DLD1 (cell line): ENCODE results near the gene PATJ.
"Not testable (repeated sequence)": the region's sequence is repeated elsewhere in the genome, so short reads cannot be mapped to it uniquely, and the experiment has no call there.

Experiments
- in situ Hi-C: cut with HindIII; loops from 2 replicates; pipeline ENCODE4 v1.10.0; 2017; ENCODE audit warnings: low sequenced_read_pairs

The PATJ gene

DNA sequence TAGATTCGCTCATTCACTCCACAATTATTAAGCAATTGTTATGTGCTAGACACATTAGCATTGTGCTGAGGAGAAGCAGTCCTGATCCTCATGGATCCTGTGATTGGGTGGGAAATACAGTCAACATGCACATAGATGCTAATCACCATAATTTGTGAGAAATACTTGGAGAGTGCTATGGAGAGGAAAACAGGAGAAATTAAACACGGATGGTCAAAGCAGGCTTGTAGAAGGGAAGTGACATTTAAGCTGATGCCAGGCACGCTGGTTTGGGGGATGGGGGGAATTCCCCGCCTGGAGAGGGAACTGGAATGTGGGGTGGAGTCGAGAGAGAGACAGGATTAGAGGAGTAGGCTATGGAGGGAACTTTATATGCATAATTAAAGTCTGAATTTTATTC, 400.2 kb downstream of the PATJ start:
- in situ Hi-C loops = no loop called here

GRCh38 chr1:62144238-62144831, 402.1 kb downstream of the PATJ start:
- in situ Hi-C loops = no loop called here

- in situ Hi-C loops = no loop called here
Measured at GRCh38 chr1:62159940-62160348, 417.7 kb downstream of the PATJ start.

GRCh38 chr1:62161711-62162110, 419.4 kb downstream of the PATJ start:
- in situ Hi-C loops = no loop called here

DNA sequence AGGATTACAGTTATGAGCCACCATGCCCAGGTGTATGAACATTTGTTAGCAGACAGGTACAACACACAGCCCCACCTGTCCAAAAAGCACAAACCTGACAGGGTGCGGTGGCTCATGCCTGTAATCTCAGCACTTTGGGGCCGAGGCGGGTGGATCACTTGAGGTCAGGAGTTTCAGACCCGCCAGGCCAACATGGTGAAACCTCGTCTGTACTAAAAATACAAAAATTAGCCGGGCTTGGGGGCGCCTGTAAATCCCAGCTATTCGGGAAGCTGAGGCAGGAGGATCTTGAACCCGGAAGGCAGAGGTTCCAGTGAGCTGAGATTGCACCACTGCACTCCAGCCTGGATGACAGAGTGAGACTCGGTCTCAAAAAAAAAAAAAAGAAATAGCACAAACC, 428.1 kb downstream of the PATJ start:
- in situ Hi-C loops = not testable (repeated sequence)

- in situ Hi-C loops = no loop called here
Measured at GRCh38 chr1:62175568-62176179, 433.4 kb downstream of the PATJ start.

GRCh38 chr1:62176597-62177312, 434.5 kb downstream of the PATJ start:
- in situ Hi-C loops = no loop called here

GRCh38 chr1:62177621-62178020, 435.3 kb downstream of the PATJ start:
- in situ Hi-C loops = no loop called here

GRCh38 chr1:62178372-62178771, 436.1 kb downstream of the PATJ start:
- in situ Hi-C loops = no loop called here

GRCh38 chr1:62180054-62180453, 437.8 kb downstream of the PATJ start:
- in situ Hi-C loops = not testable (repeated sequence)

DNA sequence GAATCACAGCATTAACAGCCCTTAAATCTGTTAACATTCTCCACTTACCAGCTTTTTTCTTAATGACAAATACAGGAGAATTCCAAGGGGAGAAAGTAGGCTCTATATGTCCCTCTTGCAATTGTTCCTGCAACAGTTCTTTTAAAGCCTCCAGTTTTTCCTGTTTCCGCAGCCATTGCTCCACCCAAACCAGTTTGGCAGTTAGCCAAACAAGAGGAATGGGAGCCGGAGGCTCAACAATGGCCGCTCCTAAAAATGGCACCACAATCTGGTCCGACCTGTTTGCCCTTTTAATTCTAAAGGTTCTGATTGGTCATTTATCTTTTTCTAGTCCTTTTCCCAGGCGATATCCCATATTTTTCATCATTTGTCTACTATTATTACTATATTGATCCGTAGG, 438.4 kb downstream of the PATJ start:
- in situ Hi-C loops = no loop called here

DNA sequence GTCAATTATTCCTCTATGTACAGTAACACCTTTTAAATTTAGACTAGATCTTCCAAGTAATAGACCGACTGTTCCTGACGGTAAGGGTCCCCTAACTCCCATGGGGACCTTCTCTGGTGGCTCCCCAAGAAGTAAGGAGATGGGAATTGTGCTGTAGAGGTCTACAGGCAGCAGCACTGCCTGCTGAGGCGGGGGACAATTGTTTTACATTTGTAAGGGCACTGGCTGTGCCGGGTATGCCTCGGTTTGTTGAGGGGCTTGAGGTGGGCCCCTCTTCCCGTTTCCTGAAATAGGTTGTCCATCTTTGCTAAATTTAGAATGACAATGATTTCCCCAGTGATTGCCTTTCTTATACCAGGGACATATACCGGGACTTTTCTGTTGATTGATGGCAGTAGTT, 439.3 kb downstream of the PATJ start:
- in situ Hi-C loops = no loop called here

DNA sequence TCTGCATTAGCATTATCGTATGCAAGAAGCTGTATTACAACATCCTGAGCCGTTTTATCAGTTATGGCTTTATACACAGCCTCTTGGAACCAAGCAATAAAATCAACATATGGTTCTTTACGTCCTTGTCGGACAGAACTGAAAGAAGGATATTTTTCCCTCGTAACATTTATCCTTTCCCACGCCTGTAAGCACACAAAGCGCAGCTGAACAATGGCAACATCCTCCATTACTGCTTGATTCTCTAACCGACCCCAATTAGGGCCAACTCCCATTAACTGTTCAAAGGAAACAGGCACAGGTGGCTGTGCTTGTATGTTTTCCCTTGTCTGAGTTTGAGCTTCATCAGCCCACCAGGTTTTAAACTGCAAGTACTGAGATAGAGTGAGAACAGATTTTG, 439.9 kb downstream of the PATJ start:
- in situ Hi-C loops = not testable (repeated sequence)

DNA sequence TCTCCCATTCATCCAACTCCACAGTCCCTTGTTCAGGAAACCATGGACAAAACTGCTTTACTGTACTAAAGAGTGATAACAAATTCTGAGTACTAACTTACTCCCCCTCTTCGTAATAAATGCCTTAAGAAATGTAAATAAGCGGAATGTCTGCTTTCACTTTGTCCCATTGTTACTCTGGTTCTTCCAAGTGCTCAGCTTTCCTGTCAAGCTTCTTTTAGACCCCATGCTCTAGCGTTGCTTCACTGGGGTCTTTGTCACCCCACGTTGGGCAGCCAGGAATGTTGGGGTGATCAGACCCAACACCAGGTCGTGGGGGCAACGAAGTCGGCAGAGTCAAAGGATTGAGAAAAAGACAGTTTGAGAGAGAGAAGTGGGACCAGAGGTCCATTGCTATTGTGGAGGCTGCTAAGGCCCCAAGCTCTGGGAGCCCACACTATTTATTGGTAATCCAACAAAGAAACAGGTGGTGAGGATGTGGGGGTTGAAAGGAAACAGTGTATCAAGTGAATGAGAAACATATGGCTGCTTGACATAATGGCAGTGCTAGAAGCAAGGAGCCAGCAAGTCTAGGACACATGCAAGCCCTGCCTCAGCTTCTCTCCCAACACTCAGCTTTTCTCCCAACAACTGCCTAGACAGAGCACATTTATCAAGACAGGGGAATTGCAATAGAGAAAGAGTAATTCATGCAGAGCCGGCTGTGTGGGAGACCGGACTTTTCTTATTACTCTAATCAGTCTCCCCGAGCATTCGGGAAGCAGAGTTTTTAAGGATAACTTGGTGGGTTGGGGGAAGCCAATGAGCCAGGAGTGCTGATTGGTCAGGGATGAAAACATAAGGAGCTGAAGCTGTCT, 441.1 kb downstream of the PATJ start:
- in situ Hi-C loops = not testable (repeated sequence)

GRCh38 chr1:62184336-62184735, 442.1 kb downstream of the PATJ start:
- in situ Hi-C loops = no loop called here

GRCh38 chr1:62185233-62185632, 443.0 kb downstream of the PATJ start:
- in situ Hi-C loops = not testable (repeated sequence)

DNA sequence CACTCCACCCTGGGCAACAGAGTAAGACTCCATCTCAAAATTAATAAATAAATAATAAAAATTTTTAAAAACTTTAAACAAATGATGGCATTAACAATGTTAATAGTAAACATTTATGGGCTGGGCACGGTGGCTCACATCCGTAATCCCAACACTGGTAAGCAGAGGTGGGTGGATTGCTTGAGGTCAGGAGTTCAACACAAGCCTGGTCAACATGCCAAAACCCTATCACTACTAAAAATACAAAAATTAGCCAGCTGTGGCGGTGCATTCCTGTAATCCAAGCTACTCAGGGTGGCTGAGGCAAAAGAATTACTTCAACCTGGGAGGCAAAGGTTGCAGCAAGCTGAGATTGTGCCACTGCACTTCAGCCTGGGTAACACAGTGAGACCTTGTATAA, 443.4 kb downstream of the PATJ start:
- in situ Hi-C loops = no loop called here

GRCh38 chr1:62187548-62187947, 445.3 kb downstream of the PATJ start:
- in situ Hi-C loops = no loop called here

- in situ Hi-C loops = no loop called here
Measured at GRCh38 chr1:62188111-62188510, 445.8 kb downstream of the PATJ start.

GRCh38 chr1:62194651-62195544, 452.6 kb downstream of the PATJ start, which contains the start of gene L1TD1:
L1TD1 (plus strand) TSS chr1:62194849; CDS start chr1:62206629, 11,780 bp downstream.
- in situ Hi-C loops = no loop called here
